Loucy (cell line): Measurements from ENCODE around the gene CKAP4.

Experiments used
- EZH2phosphoT487 ChIP-seq: fragments of 200-600 bp; IDR thresholded peaks from 2 replicates; pipeline ENCODE4 v1.6.1; 2018; ENCODE audit warnings: antibody characterized with exemption, mild to moderate bottlenecking, moderate library complexity, borderline replicate concordance
- TF ChIP-seq, protein P1 (sequence below): fragments of 200-600 bp; sonication (generic); conservative IDR thresholded peaks from 2 replicates; pipeline ENCODE4 v1.5.1; 2014; ENCODE audit warnings: mild to moderate bottlenecking, antibody characterized with exemption, low read length

- TF ChIP-seq, protein P1, sequence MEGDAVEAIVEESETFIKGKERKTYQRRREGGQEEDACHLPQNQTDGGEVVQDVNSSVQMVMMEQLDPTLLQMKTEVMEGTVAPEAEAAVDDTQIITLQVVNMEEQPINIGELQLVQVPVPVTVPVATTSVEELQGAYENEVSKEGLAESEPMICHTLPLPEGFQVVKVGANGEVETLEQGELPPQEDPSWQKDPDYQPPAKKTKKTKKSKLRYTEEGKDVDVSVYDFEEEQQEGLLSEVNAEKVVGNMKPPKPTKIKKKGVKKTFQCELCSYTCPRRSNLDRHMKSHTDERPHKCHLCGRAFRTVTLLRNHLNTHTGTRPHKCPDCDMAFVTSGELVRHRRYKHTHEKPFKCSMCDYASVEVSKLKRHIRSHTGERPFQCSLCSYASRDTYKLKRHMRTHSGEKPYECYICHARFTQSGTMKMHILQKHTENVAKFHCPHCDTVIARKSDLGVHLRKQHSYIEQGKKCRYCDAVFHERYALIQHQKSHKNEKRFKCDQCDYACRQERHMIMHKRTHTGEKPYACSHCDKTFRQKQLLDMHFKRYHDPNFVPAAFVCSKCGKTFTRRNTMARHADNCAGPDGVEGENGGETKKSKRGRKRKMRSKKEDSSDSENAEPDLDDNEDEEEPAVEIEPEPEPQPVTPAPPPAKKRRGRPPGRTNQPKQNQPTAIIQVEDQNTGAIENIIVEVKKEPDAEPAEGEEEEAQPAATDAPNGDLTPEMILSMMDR = no peak
- TF ChIP-seq EZH2phosphoT487 = no peak
Observed at GRCh38 chr12:106284358-106285105, 36.7 kb upstream of the CKAP4 start.
